H1 (cell line): ENCODE measurements around the gene MKKS. TPM values are rescaled to one million over a fixed set of nuclear protein-coding genes. Genes with fewer than 3 reads are reported as not detected.

Experiments
- polyA plus RNA-seq, 7 experiments: library from polyadenylated mRNA; depleted of rRNA in 3 of 7; stranded (reverse) in 5 of 7; unstranded in 2 of 7; fragments of >200 nt in 5 of 7; fragments of 200-250 nt in 2 of 7; gene quantifications; 1 replicate in 5 of 7; 2 replicates in 1 of 7; 4 replicates in 1 of 7; pipeline versions ENCODE4 v1.2.1 to v1.2.3, GENCODE V29; 2011 to 2013; ENCODE audit warnings: missing spikeins in 2 of 7, mixed read lengths in 2 of 7
- total RNA-seq: library from RNA; stranded (reverse); fragmentation: NEBNext Ultra II Directional; extraction: Animal tissue kit (Norgen Biotek cat#: 25700); gene quantifications from 2 replicates; pipeline ENCODE4 v1.2.1, GENCODE V29; 2021
- TF ChIP-seq, protein P1 (sequence below): fragments of 300-600 bp; sonication (generic); IDR thresholded peaks from 2 replicates; pipeline ENCODE4 v1.7.1; 2012; ENCODE audit warnings: low read length, moderate library complexity, mild to moderate bottlenecking, inconsistent platforms; ENCODE audit not compliant: insufficient replicate concordance

Gene MKKS
- total and polyA plus RNA-seq, 2 of the 8 experiments (the other 6 are each of a cell fraction or from before 2014, with no cell fraction given): 15.9 to 24.8 TPM

DNA sequence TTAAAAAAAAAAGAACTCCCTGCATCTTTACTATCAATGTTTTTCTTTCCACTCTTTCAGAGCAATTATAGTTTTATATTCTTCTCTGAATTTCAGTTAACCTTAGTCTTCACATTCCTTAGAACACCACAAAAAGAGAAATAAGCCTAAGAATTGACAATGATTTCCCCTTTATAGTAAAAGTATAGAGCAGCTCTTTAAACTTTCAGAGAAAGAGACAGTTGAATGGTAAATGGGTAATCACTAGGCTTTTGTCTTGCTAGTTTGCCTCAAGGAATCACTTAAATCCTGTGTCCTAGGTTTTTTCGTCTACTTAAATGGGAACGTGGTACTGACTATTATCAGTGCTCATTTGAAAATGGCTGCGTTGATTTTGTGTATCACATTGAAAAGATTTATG is 32.8 kb upstream of the MKKS start (continued):
- TF ChIP-seq, protein P1, sequence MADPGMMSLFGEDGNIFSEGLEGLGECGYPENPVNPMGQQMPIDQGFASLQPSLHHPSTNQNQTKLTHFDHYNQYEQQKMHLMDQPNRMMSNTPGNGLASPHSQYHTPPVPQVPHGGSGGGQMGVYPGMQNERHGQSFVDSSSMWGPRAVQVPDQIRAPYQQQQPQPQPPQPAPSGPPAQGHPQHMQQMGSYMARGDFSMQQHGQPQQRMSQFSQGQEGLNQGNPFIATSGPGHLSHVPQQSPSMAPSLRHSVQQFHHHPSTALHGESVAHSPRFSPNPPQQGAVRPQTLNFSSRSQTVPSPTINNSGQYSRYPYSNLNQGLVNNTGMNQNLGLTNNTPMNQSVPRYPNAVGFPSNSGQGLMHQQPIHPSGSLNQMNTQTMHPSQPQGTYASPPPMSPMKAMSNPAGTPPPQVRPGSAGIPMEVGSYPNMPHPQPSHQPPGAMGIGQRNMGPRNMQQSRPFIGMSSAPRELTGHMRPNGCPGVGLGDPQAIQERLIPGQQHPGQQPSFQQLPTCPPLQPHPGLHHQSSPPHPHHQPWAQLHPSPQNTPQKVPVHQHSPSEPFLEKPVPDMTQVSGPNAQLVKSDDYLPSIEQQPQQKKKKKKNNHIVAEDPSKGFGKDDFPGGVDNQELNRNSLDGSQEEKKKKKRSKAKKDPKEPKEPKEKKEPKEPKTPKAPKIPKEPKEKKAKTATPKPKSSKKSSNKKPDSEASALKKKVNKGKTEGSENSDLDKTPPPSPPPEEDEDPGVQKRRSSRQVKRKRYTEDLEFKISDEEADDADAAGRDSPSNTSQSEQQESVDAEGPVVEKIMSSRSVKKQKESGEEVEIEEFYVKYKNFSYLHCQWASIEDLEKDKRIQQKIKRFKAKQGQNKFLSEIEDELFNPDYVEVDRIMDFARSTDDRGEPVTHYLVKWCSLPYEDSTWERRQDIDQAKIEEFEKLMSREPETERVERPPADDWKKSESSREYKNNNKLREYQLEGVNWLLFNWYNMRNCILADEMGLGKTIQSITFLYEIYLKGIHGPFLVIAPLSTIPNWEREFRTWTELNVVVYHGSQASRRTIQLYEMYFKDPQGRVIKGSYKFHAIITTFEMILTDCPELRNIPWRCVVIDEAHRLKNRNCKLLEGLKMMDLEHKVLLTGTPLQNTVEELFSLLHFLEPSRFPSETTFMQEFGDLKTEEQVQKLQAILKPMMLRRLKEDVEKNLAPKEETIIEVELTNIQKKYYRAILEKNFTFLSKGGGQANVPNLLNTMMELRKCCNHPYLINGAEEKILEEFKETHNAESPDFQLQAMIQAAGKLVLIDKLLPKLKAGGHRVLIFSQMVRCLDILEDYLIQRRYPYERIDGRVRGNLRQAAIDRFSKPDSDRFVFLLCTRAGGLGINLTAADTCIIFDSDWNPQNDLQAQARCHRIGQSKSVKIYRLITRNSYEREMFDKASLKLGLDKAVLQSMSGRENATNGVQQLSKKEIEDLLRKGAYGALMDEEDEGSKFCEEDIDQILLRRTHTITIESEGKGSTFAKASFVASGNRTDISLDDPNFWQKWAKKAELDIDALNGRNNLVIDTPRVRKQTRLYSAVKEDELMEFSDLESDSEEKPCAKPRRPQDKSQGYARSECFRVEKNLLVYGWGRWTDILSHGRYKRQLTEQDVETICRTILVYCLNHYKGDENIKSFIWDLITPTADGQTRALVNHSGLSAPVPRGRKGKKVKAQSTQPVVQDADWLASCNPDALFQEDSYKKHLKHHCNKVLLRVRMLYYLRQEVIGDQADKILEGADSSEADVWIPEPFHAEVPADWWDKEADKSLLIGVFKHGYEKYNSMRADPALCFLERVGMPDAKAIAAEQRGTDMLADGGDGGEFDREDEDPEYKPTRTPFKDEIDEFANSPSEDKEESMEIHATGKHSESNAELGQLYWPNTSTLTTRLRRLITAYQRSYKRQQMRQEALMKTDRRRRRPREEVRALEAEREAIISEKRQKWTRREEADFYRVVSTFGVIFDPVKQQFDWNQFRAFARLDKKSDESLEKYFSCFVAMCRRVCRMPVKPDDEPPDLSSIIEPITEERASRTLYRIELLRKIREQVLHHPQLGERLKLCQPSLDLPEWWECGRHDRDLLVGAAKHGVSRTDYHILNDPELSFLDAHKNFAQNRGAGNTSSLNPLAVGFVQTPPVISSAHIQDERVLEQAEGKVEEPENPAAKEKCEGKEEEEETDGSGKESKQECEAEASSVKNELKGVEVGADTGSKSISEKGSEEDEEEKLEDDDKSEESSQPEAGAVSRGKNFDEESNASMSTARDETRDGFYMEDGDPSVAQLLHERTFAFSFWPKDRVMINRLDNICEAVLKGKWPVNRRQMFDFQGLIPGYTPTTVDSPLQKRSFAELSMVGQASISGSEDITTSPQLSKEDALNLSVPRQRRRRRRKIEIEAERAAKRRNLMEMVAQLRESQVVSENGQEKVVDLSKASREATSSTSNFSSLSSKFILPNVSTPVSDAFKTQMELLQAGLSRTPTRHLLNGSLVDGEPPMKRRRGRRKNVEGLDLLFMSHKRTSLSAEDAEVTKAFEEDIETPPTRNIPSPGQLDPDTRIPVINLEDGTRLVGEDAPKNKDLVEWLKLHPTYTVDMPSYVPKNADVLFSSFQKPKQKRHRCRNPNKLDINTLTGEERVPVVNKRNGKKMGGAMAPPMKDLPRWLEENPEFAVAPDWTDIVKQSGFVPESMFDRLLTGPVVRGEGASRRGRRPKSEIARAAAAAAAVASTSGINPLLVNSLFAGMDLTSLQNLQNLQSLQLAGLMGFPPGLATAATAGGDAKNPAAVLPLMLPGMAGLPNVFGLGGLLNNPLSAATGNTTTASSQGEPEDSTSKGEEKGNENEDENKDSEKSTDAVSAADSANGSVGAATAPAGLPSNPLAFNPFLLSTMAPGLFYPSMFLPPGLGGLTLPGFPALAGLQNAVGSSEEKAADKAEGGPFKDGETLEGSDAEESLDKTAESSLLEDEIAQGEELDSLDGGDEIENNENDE: peak; percentile 78
